Measurements from ENCODE around the gene SCT.

DNA sequence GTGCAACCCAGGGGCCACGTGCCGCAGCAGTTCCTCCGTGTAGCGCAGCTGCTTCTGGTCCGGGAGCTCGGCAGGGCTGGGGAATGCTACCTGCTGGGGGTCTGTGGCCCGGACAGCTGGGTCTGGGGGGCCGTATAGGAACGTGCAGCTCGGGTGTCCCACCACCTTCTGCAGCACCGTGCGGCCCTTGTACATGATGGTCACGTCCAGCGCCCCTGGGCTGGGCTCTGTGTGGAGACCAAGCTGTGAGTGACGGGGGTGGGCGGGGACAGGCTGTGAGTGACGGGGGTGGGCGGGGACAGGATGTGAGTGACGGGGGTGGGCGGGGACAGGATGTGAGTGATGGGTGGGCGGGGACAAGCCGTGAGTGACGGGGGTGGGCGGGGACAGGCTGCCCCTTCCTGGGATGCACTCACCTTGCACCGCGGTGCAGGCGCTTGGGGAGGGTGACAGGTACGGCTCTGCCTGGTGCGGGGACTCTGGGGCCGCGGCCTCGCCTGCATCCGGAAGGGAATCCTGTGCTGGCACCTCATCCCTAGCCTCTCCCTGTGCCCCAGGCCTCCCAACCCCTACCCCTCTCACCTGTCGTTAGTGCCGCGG, 13.5 kb downstream of the SCT start:
- TF ChIP-seq POLR2AphosphoS5 (IDR thresholded peaks at IDR 0.05; ENCODE audit: borderline replicate concordance, low read depth, low read length) (no peak), EZH2 (IDR thresholded peaks at IDR 0.05) (no peak), FOXP2 (optimal IDR thresholded peaks at IDR 0.05; ENCODE audit: control extremely low read depth, extremely low read length, insufficient read depth) (no peak)
